Gastroesophageal sphincter (tissue), 3 donors: ENCODE results near the gene ANGPT4.

Experiments
- CTCF ChIP-seq, 4 experiments: fragments of 200-600 bp in 2 of 4; fragments of 450-650 bp in 2 of 4; sonication (generic) in 1 of 4; IDR thresholded peaks; one replicate each; pipeline ENCODE4 v1.5.1; 2017 to 2019; ENCODE audit warnings: antibody characterized with exemption in 4 of 4, mild to moderate bottlenecking in 2 of 4, moderate library complexity in 2 of 4
- POLR2A ChIP-seq, 2 donors: fragments of 450-650 bp; IDR thresholded peaks; one replicate each; pipeline ENCODE4 v1.6.1; 2017; ENCODE audit warnings: antibody characterized with exemption in 2 of 2, mild to moderate bottlenecking in 2 of 2, moderate library complexity in 1 of 2

GRCh38 chr20:909641-910040 lies 6.5 kb downstream of the ANGPT4 start:
- TF ChIP-seq CTCF (IDR thresholded peaks at IDR 0.05): no peak
- no peak for TF ChIP-seq POLR2A (IDR thresholded peaks at IDR 0.05)
